T1000 (cell line): ENCODE results near the gene ZNF300.
"Not testable (repeated sequence)": the region's sequence is repeated elsewhere in the genome, so short reads cannot be mapped to it uniquely, and the experiment has no call there.

ENCODE experiments used
- DNase-seq: peaks from one replicate; lab custom pipeline; 2025; ENCODE audit warnings: mixed read lengths; lab: John Stamatoyannopoulos, UW

ZNF300 gene

DNA sequence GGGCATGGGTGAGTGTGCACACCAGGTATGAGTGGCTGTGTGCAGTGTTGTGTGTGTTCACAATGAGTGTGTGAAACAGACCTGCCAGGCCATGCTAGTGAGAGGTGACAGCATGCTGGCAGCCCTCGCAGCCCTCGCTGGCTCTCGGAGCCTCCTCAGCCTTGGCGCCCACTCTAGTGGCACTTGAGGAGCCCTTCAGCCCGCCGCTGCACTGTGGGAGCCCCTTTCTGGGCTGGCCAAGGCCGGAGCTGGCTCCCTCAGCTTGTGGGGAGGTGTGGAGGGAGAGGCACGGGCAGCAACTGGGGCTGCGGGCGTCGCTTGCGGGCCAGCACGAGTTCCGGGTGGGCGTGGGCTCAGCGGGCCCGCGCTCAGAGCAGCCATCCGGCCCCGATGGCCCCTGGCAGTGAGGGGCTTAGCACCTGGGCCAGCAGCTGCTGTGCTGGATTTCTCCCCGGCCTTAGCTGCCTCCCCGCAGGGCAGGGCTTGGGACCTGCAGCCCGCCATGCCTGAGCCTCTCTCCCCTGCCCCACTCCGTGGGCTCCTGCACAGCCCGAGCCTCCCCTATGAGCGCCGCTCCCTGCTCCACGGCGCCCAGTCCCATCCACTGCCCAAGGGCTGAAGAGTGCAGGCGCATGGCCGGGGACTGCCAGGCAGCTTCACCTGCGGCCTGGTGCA, 59.5 kb downstream of the ZNF300 start:
- DNase-seq: not testable (repeated sequence)
